Activated T-cell treated with anti-CD3 and anti-CD28 coated beads for 24 hours (primary cell): ENCODE measurements around the gene ATP6AP2.
"Not testable (repeated sequence)": the region's sequence is repeated elsewhere in the genome, so short reads cannot be mapped to it uniquely, and the experiment has no call there.

ENCODE experiments used
- DNase-seq: peaks from one replicate; pipeline ENCODE4 v3.0.0-alpha.2; 2020; ENCODE audit warnings: low read depth

ATP6AP2 gene, protein sequence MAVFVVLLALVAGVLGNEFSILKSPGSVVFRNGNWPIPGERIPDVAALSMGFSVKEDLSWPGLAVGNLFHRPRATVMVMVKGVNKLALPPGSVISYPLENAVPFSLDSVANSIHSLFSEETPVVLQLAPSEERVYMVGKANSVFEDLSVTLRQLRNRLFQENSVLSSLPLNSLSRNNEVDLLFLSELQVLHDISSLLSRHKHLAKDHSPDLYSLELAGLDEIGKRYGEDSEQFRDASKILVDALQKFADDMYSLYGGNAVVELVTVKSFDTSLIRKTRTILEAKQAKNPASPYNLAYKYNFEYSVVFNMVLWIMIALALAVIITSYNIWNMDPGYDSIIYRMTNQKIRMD

DNA sequence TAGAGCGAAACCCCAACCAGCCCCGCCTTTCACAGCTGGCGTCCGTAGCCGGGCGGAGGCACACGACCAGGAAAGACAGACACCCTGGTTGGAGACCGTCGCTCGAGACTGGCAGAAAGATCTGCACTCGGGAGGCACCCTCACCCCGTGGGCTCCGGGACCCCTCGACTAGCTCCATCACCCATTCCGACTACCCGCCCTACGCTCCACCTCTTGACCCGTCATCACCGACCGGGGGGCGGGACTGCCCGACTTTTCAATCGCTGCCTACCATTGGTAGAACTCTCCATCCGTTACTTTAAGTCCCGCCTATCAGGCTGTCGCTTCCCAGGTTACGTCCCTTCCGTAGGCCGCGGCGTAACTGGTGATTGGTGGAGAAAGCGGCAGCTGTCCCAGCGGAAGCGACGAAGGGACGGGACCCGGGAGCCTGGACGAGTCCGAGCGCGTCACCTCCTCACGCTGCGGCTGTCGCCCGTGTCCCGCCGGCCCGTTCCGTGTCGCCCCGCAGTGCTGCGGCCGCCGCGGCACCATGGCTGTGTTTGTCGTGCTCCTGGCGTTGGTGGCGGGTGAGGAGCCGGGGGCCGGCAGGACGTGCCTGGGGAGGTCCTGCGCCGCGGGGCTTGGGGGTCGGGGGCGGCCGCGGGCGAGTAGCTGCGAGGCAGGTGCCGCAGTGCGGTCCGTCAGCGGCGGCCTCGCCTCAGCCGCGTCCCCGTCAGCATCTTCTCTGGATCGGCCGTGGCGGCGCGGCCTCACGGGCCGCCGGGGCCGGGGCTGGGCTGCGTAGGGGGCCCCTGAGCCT is at the start of gene ATP6AP2:
Gene ATP6AP2, plus strand, starts transcription at position 434 of the 799 bp plus-strand sequence. Its CDS starts 96 bp downstream, at position 530.
- DNase-seq: peak; percentile 84

DNA sequence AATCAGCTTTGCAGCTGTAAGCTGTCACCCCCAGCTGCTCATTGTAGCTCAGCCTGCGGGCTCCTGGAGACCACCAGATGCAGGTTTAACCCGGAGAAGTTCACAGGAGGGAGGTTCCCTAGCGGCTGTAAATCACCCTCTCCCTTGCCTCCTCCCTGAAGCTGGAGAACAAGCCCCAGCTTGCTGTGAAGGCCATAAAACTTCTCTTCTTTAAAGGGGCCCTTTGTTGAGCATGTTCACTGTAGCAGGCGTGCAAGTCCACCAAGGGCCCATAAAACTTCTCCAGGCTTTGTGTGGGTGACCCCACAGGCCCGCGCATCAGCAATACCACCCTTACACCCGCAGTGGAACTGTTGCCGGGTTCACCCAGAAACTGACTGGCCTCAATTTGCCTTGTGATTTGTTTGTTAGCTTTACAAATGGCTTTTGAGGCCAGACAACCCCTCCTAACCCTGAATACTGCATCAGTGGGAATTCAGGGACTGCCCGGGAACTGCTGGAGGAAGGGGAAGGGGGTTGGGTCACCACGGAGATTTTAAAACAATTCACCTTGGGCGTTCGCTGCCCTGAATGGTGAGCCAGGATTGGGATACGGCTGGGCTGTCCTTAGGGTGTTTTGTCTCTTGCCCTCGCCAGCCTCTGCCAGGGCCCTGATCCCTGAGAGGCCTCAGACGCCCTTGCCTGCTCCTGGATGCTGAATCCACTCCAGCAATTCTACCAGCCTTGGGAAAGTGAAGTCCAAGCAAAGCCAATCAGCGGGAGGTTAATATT is 49.5 kb upstream of the ATP6AP2 start:
- DNase-seq: no peak

DNA sequence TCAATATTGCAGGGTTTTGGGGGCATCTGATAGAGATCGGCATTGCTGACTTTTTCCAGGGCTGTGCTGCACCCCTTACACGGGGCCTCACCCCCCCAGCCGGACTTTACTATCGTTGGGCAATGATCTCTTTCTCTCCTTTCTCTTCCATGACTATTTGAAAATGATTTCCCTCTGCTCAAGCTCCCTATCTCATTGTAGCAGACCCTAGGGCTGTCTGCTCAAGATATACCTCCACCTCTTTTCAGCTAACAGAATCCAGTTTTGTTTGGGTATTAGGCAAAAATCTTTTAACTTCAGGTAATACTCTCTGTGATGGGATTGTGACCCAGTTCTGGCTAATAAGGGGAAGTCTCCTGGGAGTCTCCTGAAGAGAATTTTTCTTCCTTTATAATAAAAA is 43.5 kb upstream of the ATP6AP2 start:
- DNase-seq: no peak

DNA sequence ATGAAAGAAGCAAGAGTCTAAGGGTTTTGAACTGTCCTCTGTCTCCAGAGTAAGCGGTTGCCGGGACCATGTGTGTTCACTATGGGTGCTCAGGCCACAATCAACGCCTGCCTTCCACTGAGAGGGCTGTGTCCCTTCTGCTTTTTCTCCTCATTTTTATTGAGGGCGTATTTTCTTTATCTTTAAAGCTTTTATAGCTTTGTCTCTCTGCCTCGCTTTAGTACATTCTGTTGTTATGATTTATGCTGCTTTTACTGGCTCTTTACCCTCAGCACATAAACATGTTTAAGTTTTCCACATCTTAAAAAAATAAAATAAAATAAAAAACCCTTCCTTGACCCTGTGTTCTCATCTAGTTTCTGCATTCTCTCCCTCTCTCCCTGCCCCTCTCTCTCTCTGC is 42.4 kb upstream of the ATP6AP2 start:
- no peak for DNase-seq

DNA sequence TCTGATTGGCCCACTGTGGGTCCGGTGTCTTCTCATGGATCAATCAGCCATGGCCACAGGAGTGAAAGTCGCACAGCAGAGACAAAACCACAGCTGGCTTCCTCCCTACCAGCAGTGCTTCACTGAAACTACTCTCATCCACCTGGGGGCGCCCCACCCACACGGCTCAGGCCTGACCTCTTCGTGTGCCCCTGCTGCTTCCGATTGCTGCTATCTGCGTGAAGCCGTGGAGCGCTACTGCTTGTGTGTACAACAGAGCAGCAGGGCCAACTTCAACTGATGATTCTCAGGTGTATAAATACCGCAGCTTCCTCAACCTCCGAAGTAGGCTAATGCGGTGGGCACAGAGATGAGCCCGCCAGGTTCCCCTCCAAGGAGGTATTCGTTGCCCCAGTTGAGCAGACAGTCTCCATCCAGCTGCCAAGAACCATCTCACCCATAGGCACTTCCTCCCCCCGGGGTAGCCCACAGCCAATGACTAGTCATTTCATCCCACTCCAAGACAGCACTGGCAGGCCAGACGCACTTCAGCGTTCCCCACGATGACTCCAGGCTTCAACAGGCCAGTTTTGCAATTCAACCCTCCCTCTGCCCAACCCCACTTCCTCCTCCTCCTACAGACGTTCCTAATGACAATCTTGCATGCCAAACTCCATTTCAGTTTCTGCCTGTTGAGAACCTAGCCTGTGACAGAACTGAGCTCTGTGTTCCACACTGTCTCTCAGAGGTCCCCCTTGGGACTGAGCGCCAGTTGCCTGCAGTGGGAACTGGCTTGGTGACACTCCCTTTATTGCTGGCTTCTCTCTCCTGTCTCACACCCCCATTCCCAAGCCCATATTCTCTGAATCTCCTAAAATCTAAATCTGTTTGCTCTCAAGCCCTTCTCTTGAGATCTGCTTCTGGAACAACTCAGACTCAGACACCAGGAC is 41.3 kb upstream of the ATP6AP2 start:
- DNase-seq: peak; percentile 23

- DNase-seq: no peak
Measured at GRCh38 chrX:40542208-40542607, 38.6 kb upstream of the ATP6AP2 start.

- DNase-seq: no peak
Measured at GRCh38 chrX:40542972-40543371, 37.8 kb upstream of the ATP6AP2 start.

DNA sequence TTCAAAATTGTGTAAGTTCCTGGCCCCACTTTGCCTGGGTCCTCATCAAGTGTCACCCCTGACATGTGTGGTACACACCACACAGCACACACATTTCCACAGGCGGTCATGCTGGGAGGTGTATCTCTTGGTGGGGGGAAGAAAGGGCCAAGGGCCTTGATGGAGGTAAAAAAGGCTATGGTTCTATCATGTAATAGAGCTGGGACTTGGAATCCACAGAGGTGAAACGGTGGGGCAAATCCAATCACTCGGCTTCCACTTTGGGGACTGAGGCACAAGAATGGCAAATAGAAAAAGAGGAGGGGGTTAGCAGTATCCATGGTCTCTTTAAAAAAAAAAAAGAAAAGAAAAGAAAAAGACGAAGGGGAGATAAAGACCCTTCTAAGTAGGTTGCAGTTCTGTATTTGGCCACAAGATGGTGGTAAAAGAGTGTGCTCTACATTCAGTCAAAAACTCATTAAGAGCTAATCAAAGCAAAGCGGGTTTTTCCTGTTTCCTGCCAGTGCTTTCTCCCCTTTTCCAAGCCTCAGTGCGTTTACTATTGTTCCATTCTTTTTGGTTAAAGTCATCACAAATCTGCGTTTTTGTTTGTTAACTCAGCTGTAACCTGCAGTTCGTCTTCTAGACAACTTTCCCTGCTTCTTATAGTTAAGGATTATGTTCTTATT is 37.0 kb upstream of the ATP6AP2 start:
- DNase-seq: no peak

GRCh38 chrX:40544343-40545266 is 36.2 kb upstream of the ATP6AP2 start:
- no peak for DNase-seq

DNA sequence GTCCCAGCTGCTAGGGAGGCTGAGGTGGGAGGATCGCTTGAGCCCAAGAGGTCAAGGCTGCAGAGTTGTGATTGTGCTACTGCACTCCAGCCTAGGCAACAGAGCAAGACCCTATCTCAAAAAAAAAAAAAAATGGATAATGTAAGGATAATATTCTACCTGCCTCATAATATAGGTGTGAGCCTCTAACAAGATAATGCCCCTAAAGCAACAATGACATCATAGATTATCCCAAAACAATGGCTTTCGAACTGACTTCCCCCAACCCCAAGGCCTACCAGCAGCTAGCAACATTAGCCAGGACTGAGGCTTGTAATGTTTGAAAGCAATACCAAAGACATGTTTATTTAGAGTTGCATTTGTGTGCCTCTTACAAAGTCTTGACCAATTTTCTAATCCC is 33.9 kb upstream of the ATP6AP2 start:
- no peak for DNase-seq

GRCh38 chrX:40550066-40550465 is 30.7 kb upstream of the ATP6AP2 start:
- DNase-seq: no peak

GRCh38 chrX:40552768-40553167 is 28.0 kb upstream of the ATP6AP2 start:
- no peak for DNase-seq

- no peak for DNase-seq
Measured at GRCh38 chrX:40558590-40558989, 22.2 kb upstream of the ATP6AP2 start.

GRCh38 chrX:40563784-40564183 is 17.0 kb upstream of the ATP6AP2 start:
- DNase-seq: no peak

DNA sequence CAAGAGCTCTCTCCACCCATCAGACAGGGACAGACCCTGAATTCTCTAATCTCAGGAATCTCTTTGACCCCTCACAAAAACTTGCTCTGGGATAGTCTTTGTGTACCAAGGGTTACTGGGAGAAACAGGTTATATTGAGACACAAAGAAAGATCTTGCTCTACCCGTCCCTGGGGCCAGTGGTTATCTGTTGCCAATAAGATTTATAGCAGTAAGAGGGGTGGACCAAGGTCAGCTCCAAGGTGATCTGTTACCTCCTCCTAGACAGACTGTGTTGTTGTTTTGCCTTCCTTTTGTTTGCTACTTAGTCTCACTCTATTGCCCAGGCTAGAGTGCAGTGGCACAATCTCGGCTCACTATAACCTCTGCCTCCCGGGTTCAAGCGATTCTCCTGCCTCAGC is 16.3 kb upstream of the ATP6AP2 start:
- DNase-seq: no peak

DNA sequence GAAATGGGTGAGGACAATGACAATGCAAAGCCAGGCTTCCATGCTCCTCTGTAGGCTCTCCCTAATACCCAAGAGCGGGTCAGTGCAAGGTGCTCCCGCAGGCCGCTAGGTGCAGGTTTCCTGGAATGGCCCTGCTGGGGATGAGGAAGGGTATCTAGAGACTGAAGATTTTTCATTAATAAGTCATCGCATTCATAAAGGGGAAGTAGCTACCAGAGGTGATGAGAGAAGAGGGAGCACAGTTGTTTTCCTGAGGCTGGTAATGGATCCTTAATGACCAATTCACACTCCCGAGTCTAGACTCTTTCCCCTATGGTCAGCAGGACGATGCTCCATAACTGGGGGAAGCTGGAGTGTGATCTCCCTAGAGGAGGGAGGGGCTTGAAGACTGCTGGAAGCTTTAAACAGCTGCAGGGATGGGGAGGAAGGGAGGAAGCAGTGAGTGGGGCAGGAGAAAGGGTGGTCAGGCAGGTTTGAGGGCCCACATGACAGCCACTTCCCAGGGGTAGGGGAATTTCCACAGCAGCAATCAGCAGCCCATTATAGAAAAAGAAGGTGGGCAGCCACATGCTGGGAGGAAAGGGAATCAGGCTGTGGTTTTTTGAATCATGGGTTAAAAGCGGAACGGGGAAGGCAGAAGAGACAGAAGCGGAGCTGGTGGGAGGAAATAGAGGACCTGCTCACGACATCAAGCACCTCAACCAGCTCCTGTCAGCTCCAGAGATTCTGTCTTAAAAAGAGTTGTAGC is 10.2 kb upstream of the ATP6AP2 start:
- DNase-seq: no peak

GRCh38 chrX:40571164-40571563 is 9.6 kb upstream of the ATP6AP2 start:
- DNase-seq: not testable (repeated sequence)

- DNase-seq: no peak
Measured at GRCh38 chrX:40571600-40571999, 9.2 kb upstream of the ATP6AP2 start.

GRCh38 chrX:40573763-40574162 is 7.0 kb upstream of the ATP6AP2 start:
- DNase-seq: no peak
